NCI-H345 treated with DMSO at 0.1 percent for 48 hours (cell line): Measurements from ENCODE around the gene SEMA4D.

ENCODE experiments used
- DNase-seq: peaks from one replicate; lab custom pipeline; 2025; ENCODE audit not compliant: unreplicated experiment; lab: John Stamatoyannopoulos, UW

SEMA4D gene

DNA sequence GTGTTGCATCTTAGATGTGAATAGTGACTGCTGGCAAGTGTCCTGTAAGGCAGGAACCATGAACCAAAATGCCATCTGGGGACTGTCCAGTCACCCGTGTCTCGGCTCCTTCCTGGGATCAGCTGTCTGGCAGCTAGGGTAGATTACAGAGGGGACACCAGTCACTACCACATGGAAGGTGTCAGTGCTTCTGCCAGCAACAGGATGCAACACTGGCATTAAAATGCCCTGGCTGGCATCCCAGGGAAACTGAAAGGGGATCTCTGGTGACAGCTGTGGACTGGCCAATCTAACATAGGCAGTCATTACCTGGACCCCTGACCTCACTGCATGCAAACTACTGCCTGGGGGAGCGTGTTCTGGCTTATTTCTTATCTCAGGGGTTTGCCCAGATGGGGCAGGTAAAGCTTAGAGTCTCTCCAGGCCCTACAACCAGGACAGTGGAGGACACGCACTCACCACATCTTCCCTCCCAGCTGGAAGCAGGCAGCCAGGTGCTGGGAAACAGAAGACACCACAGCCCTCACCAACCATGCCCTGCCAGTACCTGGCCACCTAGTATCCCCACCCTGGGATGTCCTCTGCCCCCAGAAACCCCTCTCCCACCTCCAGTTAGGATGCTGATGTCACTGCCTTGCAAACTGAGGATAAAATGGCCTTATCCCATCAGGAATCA lies 83.8 kb downstream of the SEMA4D start:
- DNase-seq: no peak

GRCh38 chr9:89412951-89413350 lies 85.0 kb downstream of the SEMA4D start:
- no peak for DNase-seq

- DNase-seq: no peak
Measured at GRCh38 chr9:89412541-89412940, 85.4 kb downstream of the SEMA4D start.

DNA sequence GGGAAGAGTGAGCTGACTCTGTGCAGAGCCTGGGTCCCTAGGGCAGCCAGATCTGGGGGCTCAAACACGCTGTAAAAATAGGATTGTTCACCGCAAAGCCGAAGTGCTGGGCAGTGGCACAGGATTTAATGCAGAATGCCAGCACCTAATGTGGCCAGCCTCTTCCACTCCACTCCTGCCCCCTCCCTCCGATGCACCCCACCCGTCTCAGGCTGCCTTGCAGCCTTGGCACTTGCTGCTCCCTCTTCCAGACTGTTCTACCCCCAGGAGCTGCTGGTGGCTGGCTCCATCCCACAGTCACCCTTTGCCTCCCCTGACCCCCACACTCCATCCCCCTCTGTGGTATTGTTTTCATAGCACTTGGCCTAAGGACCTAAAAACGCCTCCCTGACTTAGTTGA lies 86.2 kb downstream of the SEMA4D start:
- no peak for DNase-seq

DNA sequence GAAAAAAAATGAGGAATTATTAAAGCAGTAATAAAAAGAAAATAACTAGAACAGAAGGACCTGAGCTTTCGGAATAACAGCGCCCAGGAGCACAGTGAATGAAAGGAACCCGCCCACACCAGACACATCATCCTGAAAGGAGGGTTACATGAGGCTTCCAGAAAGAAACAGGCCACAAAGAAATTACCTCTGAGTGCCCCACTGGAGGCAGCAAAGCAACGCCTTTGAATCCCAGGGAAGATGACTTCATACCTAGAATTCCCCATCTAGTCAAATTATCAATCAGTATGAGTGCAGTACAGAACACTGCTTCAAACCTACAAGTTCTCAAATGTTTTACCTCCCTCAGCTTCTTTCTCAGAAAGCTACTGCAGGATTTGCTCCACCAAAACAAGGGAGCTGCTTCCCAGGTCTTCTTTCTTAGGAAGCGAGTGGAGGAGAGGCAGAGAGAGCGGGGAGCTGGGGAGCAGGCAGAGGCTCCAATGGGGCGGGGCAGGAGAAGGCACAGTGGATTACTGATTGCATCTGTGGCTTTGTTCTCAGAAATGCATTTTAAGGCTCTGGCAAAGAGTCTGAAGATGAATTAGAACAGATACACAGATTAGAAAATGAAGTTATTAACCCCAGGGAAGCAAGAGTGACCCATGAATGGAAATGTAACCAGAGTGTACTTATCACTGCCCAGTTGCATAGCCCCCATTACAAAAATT lies 87.1 kb downstream of the SEMA4D start:
- no peak for DNase-seq

DNA sequence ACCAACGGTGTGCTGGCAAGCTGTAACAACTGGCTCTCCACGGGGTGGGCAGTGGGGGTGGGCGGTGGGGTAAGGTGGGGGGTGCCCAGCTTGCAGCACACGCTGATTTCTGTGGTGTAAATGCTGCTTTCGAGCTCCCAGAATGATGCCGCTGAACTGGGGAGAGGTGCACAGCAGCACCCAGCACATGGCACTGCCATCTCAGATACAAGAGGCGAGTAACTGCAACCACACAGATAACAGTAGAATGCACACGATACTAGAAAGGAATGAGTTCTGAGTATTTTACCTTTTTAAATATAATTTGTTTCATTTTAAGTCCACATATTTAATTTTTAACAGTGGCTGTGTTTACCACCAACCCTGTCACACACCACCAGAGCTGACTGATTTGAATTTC lies 87.9 kb downstream of the SEMA4D start:
- DNase-seq: no peak

DNA sequence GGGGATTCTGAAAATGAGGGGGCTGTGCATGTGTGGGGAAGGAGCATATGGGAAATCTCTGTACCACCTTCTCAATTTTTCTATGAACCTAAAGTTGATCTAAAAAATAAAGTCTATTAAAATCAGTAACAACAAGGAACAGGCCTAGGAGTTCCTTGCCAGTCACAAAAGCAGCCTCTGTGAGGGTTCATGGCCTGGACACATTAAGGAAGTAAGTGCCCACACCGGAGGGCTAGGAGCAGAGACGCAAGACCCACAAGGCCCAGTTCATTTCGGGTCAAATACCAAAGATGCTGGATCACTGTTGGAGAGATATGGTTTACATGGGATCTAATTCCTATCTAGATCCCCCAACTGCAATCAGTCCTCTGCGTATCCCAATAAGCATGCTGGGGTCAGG lies 88.4 kb downstream of the SEMA4D start:
- no peak for DNase-seq

DNA sequence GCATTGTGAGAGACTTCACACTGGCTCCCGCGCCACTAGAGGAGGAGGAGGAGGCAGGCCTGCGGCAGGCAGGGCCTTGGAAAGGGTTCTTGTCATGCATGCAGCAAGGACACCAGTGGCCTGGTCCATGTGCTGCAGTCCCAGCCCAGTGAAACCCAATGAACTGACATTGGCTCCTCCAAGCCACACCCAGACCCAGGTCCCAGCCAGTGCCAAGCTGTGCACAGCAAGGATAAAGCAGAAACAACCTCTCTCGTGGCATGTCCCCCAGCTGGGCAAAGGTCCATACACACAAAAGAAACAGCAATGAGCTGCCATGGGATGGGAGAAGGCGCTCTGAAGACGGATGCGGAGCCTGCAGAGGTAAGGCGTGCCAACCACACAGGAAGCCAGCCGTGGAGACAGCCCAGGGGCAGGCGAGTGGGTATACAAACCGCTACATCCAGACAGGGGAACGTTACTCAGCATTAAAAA lies 89.2 kb downstream of the SEMA4D start:
- DNase-seq: no peak

DNA sequence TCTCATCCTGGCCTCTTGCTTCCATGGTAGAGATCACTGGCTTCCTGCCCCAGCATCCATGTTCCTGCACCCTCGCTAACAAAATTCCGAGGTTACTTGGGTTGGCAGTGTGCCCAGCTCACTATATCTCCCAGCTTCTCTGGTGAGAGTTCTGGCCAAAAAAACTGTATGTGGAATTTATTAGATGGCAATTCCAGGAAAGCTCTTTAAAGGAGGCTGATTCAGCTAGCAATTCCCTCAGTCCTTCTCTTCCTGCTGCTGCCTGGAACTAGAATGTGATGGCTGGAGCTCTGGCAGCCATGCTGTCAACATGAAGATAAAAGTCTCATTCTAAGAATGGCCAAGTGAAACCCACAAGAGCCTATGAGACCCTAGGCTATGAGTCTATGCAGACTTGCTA lies 90.8 kb downstream of the SEMA4D start:
- no peak for DNase-seq

GRCh38 chr9:89405826-89406225 lies 92.1 kb downstream of the SEMA4D start:
- no peak for DNase-seq

DNA sequence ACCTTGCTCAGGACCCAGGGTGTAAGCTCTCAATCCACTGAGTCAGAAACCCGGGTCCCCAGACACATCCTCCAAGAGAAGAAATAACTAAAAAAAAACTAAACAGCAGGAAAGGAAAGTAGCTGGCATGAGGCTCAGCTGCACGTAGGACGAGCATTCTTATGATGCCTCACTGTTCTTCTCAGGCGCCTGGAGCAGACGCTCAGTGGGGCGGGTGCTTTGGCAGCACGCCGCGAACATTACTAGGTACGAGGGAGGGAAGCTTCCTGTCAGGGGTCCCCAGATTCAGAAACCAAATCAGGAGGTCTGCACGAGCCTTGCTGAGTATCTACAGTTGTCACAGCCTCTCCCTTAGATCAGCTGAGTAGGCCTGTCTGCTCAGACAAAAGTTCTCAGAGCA lies 93.8 kb downstream of the SEMA4D start:
- DNase-seq: no peak

GRCh38 chr9:89402695-89403427 lies 95.1 kb downstream of the SEMA4D start:
- no peak for DNase-seq

- no peak for DNase-seq
Measured at GRCh38 chr9:89400403-89401116, 97.4 kb downstream of the SEMA4D start.

- no peak for DNase-seq
Measured at GRCh38 chr9:89398621-89399020, 99.3 kb downstream of the SEMA4D start.

DNA sequence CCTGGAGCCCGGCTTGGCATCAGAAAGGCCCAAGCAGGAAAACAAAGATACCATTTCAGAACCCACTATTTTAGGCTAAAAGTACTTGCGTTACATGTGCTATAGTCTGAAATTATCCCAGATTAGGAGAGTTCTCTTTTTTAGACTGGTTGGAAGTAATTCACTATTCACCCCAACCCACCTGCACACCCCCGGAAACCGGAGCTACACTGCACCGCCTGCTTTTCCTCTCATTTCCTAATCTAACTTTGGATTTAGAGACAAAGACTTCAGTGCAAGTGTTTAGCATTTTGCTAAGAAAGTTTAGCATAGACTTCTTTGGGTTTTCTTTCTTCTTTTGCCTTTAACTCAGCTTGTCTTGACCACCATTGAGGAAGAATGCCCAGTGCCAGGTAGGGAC lies 100.4 kb downstream of the SEMA4D start:
- no peak for DNase-seq

GRCh38 chr9:89395931-89396710 lies 101.8 kb downstream of the SEMA4D start:
- DNase-seq: no peak

DNA sequence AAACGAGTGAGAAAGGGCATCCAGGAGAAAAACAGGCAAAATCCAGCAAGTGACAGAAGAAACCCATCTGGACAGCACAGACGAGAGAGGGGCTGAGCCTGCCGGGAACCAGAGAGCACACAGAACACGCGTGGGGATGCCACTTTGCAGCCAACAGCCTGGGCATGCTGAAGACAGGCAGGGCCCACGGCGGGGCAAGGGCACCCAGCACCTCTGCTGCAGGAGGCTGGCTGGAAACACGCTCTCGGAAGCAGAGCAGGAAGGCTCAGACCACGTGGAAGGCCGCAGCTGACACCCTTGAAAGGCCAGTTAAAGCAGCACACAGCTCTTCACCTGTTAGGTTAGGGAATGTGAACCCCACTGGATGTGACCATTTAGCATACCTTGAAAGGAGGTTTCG lies 103.5 kb downstream of the SEMA4D start:
- no peak for DNase-seq

GRCh38 chr9:89391585-89391984 lies 106.3 kb downstream of the SEMA4D start:
- DNase-seq: no peak

DNA sequence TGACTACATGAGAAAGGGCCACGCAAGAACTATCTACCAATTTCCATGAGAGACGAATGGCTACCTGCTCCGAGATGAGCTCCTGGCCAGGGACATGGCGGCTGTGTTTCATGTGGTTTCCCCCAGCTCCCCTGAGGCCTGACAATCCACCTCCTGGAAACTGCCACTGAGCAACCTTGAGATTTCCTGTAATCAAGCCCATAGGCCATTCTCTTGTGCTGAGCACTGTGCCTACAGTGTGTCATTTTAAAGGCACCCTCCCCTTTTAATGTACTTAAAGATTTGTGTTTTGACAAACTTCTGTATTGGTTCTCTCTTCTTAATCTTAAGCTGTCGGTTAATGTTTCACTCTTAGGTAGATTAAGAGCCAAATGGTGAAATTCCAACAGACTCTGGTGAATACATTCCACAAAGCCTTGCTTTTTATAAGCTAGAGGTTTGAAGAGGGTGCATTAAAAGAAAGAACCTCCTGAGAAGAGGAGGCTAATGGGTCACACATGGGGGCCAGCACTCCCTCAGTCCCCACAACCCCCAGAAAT lies 107.3 kb downstream of the SEMA4D start:
- DNase-seq: no peak

- no peak for DNase-seq
Measured at GRCh38 chr9:89390068-89390555, 107.8 kb downstream of the SEMA4D start.
